HUES64 (cell line): Measurements from ENCODE around the gene ID4.

Experiments
- H3K27ac ChIP-seq: 2 replicates; pipeline ENCODE4 v1.7.0; 2013; ENCODE audit warnings: low read depth, low read length, inconsistent platforms
- H3K27me3 ChIP-seq: 2 replicates; pipeline ENCODE4 v1.6.1; 2013; ENCODE audit warnings: mild to moderate bottlenecking, low read length; ENCODE audit not compliant: insufficient read depth
- H3K36me3 ChIP-seq: 2 replicates; pipeline ENCODE4 v1.6.1; 2013; ENCODE audit warnings: mild to moderate bottlenecking, low read length; ENCODE audit not compliant: insufficient read depth
- H3K4me1 ChIP-seq: 2 replicates; pipeline ENCODE4 v1.6.1; 2013; ENCODE audit warnings: mild to moderate bottlenecking, low read length, moderate library complexity; ENCODE audit not compliant: insufficient read depth
- H3K4me3 ChIP-seq: 2 replicates; pipeline ENCODE4 v1.5.1; 2013; ENCODE audit warnings: mild to moderate bottlenecking, low read length, moderate library complexity
- H3K9ac ChIP-seq: 2 replicates; pipeline ENCODE4 v1.6.1; 2013; ENCODE audit warnings: mild to moderate bottlenecking, low read depth, low read length
- H3K9me3 ChIP-seq: 2 replicates; pipeline ENCODE4 v1.6.1; 2013; ENCODE audit warnings: low read depth, low read length; ENCODE audit not compliant: insufficient read depth
- WGBS: fragments of 150-250, 120-280 bp; methylation state at CpG from one replicate; pipeline ENCODE4 v1.1.7; 2013; ENCODE audit warnings: missing lambda C conversion rate; 5-methylcytosine and 5-hydroxymethylcytosine counted together

ID4 gene

GRCh38 chr6:19834858-19835257 lies 2.3 kb upstream of the ID4 start:
- 78% methylated on average over 4 of the region's 5 CpGs for WGBS
- Histone ChIP-seq H3K4me3 (no peak overlapping the region), H3K36me3 (peaks cover 7% of the 10 kb centered on the region; the same call in 1 of the 2 replicates), H3K9ac (no peak overlapping the region), H3K27me3 (peaks cover 19% of the 10 kb centered on the region), H3K4me1 (peaks cover 21% of the 10 kb centered on the region; the same call in 1 of the 2 replicates), H3K27ac (no peak overlapping the region), H3K9me3 (no peaks in the 10 kb centered on the region)

GRCh38 chr6:19835605-19836004 lies 1.6 kb upstream of the ID4 start:
- H3K4me1 ChIP-seq, result peaks cover 29% of the 10 kb centered on the region
- H3K9ac ChIP-seq, result no peak overlapping the region
- WGBS, result 97% methylated on average over 3 of the region's 4 CpGs

GRCh38 chr6:19837511-19838441 lies 606 bp downstream of the ID4 start:
- H3K4me1 ChIP-seq, result peaks cover 50% of the 10 kb centered on the region
- H3K27ac ChIP-seq, result peak overlapping the region; percentile 68; the same call in 1 of the 2 replicates
- peak overlapping the region; percentile 89 for H3K4me3 ChIP-seq
- WGBS, result under 1% methylated on average over 121 of the region's 122 CpGs
- H3K27me3 ChIP-seq, result peaks cover 19% of the 10 kb centered on the region
- peaks cover 18% of the 10 kb centered on the region; the same call in 1 of the 2 replicates for H3K36me3 ChIP-seq
- H3K9ac ChIP-seq, result peak overlapping the region; percentile 81
- H3K9me3 ChIP-seq, result no peaks in the 10 kb centered on the region

More at GRCh38 chr6:19835605-19836004, 1.6 kb upstream of the ID4 start:
- Histone ChIP-seq H3K4me3 (no peak overlapping the region), H3K27ac (no peak overlapping the region), H3K36me3 (peaks cover 14% of the 10 kb centered on the region; the same call in 1 of the 2 replicates), H3K27me3 (peaks cover 19% of the 10 kb centered on the region), H3K9me3 (no peaks in the 10 kb centered on the region)

- WGBS, result 1% methylated on average over 55 of the region's 63 CpGs
- peaks cover 19% of the 10 kb centered on the region for H3K27me3 ChIP-seq
- peaks cover 58% of the 10 kb centered on the region for H3K4me1 ChIP-seq
- peak overlapping the region; percentile 89 for H3K4me3 ChIP-seq
- H3K27ac ChIP-seq, result peak overlapping the region; percentile 68; the same call in 1 of the 2 replicates
- H3K9ac ChIP-seq, result peak overlapping the region; percentile 81
- peaks cover 18% of the 10 kb centered on the region; the same call in 1 of the 2 replicates for H3K36me3 ChIP-seq
- H3K9me3 ChIP-seq, result no peaks in the 10 kb centered on the region
Measured at GRCh38 chr6:19838442-19839236, 1.5 kb downstream of the ID4 start.

- Histone ChIP-seq H3K4me1 (peaks cover 63% of the 10 kb centered on the region), H3K36me3 (peaks cover 18% of the 10 kb centered on the region; the same call in 1 of the 2 replicates), H3K9me3 (no peaks in the 10 kb centered on the region), H3K4me3 (peak overlapping the region; percentile 89), H3K27me3 (peaks cover 19% of the 10 kb centered on the region), H3K9ac (peak overlapping the region; percentile 81; the same call in 1 of the 2 replicates), H3K27ac (peak overlapping the region; percentile 68; the same call in 1 of the 2 replicates)
- 4% methylated on average over 5 of the region's 7 CpGs for WGBS
Measured at GRCh38 chr6:19839237-19839546, 2.0 kb downstream of the ID4 start.

- WGBS, result 94% methylated on average over 1 of the region's 1 CpG
- peak overlapping the region; percentile 89 for H3K4me3 ChIP-seq
- peaks cover 19% of the 10 kb centered on the region for H3K27me3 ChIP-seq
- no peak overlapping the region for H3K27ac ChIP-seq
- no peaks in the 10 kb centered on the region for H3K9me3 ChIP-seq
- H3K4me1 ChIP-seq, result peaks cover 67% of the 10 kb centered on the region
- H3K36me3 ChIP-seq, result peaks cover 18% of the 10 kb centered on the region; the same call in 1 of the 2 replicates
- H3K9ac ChIP-seq, result no peak overlapping the region
Measured at GRCh38 chr6:19839788-19840187, 2.6 kb downstream of the ID4 start.

GRCh38 chr6:19841181-19841580 lies 4.0 kb downstream of the ID4 start:
- no peaks in the 10 kb centered on the region for H3K9me3 ChIP-seq
- H3K27me3 ChIP-seq, result peaks cover 10% of the 10 kb centered on the region; the same call in 1 of the 2 replicates
- WGBS, result 60% methylated on average over 3 of the region's 3 CpGs
- peak overlapping the region; percentile 29; the same call in 1 of the 2 replicates for H3K9ac ChIP-seq
- H3K27ac ChIP-seq, result no peak overlapping the region
- peaks cover 58% of the 10 kb centered on the region for H3K4me1 ChIP-seq
- no peak overlapping the region for H3K4me3 ChIP-seq
- peaks cover 18% of the 10 kb centered on the region; the same call in 1 of the 2 replicates for H3K36me3 ChIP-seq

GRCh38 chr6:19842030-19842615 lies 5.0 kb downstream of the ID4 start:
- Histone ChIP-seq H3K4me3 (no peak overlapping the region), H3K9ac (no peak overlapping the region), H3K27ac (no peak overlapping the region), H3K27me3 (peaks cover 10% of the 10 kb centered on the region; the same call in 1 of the 2 replicates), H3K4me1 (peaks cover 55% of the 10 kb centered on the region), H3K9me3 (no peaks in the 10 kb centered on the region), H3K36me3 (peaks cover 18% of the 10 kb centered on the region; the same call in 1 of the 2 replicates)
- WGBS, result 73% methylated on average over 2 of the region's 4 CpGs

- WGBS, result 88% methylated on average over 2 of the region's 2 CpGs
- no peak overlapping the region for H3K27ac ChIP-seq
- H3K4me1 ChIP-seq, result peaks cover 50% of the 10 kb centered on the region
- H3K27me3 ChIP-seq, result no peaks in the 10 kb centered on the region
- peaks cover 13% of the 10 kb centered on the region; the same call in 1 of the 2 replicates for H3K36me3 ChIP-seq
- no peaks in the 10 kb centered on the region for H3K9me3 ChIP-seq
- H3K4me3 ChIP-seq, result no peak overlapping the region
- no peak overlapping the region for H3K9ac ChIP-seq
Measured at GRCh38 chr6:19844689-19845088, 7.5 kb downstream of the ID4 start.

- Histone ChIP-seq H3K9ac (no peak overlapping the region), H3K27ac (no peak overlapping the region), H3K9me3 (no peaks in the 10 kb centered on the region), H3K4me3 (no peak overlapping the region), H3K36me3 (peaks cover 5% of the 10 kb centered on the region; the same call in 1 of the 2 replicates), H3K4me1 (peaks cover 42% of the 10 kb centered on the region), H3K27me3 (no peaks in the 10 kb centered on the region)
- WGBS, result 87% methylated on average over 10 of the region's 10 CpGs
Measured at GRCh38 chr6:19845266-19846041, 8.3 kb downstream of the ID4 start.
